Mammary epithelial cell (primary cell): ENCODE data around the gene THSD7A.

Source experiments
- EZH2 ChIP-seq: IDR thresholded peaks from 2 replicates; pipeline ENCODE4 v1.6.1; 2012; ENCODE audit warnings: low read length, inconsistent platforms, borderline replicate concordance
- TF ChIP-seq, protein P1 (sequence below), 2 donors: IDR thresholded peaks in 1 of 2; conservative IDR thresholded peaks in 1 of 2; 2 replicates each; pipeline ENCODE4 v1.5.1; 2011 to 2012; ENCODE audit warnings: inconsistent platforms in 2 of 2, low read length in 2 of 2, mild to moderate bottlenecking in 2 of 2, control low read depth in 1 of 2, low read depth in 1 of 2; ENCODE audit not compliant: insufficient read depth in 1 of 2; ENCODE audit errors: extremely low read depth in 1 of 2

DNA sequence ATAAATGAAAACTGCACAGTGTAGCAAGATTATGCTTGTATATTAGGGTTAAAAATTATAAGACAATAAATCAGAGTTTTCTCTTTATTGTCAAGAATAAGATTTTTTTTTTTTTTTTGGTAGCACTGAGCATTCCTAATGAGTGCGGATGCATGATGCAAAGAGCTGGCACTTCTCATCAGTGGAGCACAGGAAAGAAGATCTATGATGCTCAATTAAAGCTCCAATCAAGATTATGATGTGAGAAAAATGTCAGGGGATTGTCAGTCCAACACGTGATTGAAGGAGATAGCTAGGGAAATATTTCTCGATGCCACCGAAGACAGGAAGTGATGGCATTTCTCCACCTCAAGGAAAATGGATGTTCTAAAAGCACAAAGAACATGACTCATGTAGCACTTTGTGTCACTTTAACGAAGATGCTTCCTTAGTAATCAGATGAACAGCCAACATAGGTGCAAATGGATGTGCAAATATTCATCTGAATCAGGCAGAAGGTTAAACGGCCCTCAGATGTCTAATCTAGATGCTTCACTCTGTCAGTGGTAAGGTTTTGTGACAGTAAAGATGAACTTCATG is 240.9 kb downstream of the THSD7A start:
- TF ChIP-seq, protein P1, sequence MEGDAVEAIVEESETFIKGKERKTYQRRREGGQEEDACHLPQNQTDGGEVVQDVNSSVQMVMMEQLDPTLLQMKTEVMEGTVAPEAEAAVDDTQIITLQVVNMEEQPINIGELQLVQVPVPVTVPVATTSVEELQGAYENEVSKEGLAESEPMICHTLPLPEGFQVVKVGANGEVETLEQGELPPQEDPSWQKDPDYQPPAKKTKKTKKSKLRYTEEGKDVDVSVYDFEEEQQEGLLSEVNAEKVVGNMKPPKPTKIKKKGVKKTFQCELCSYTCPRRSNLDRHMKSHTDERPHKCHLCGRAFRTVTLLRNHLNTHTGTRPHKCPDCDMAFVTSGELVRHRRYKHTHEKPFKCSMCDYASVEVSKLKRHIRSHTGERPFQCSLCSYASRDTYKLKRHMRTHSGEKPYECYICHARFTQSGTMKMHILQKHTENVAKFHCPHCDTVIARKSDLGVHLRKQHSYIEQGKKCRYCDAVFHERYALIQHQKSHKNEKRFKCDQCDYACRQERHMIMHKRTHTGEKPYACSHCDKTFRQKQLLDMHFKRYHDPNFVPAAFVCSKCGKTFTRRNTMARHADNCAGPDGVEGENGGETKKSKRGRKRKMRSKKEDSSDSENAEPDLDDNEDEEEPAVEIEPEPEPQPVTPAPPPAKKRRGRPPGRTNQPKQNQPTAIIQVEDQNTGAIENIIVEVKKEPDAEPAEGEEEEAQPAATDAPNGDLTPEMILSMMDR (conservative IDR thresholded peaks at IDR 0.05 in 1 of 2, IDR thresholded peaks at IDR 0.05 in 1 of 2; ENCODE audit: extremely low read depth in 1 of 2, insufficient read depth in 1 of 2, low read depth in 1 of 2, low read length in 2 of 2): no peak
- TF ChIP-seq EZH2: no peak
